Osteoblast (primary cell): ENCODE measurements around the gene MAN2A2. TPM values are rescaled to one million over a fixed set of nuclear protein-coding genes. Genes with fewer than 3 reads are reported as not detected.

ENCODE experiments used
- DNase-seq: peaks from one replicate; pipeline ENCODE4 v3.0.0; 2011; ENCODE audit warnings: low spot score, mixed read lengths; ENCODE audit not compliant: insufficient read length; ENCODE audit errors: missing footprints
- H2AFZ ChIP-seq: 2 replicates; pipeline ENCODE4 v1.6.0; 2011; ENCODE audit warnings: mild to moderate bottlenecking, low read length
- H3K27ac ChIP-seq: 2 replicates; pipeline ENCODE4 v1.5.1; 2011; ENCODE audit warnings: mild to moderate bottlenecking, low read depth, low read length, moderate library complexity
- H3K27me3 ChIP-seq: 2 replicates; pipeline ENCODE4 v1.6.0; 2012; ENCODE audit warnings: mild to moderate bottlenecking, control low read depth, inconsistent platforms, low read length, moderate library complexity; ENCODE audit not compliant: insufficient read depth
- H3K36me3 ChIP-seq: 2 replicates; pipeline ENCODE4 v1.5.1; 2011; ENCODE audit warnings: mild to moderate bottlenecking, low read length, control low read depth, moderate library complexity; ENCODE audit not compliant: insufficient read depth
- H3K4me1 ChIP-seq: 2 replicates; pipeline ENCODE4 v1.5.1; 2011; ENCODE audit warnings: mild to moderate bottlenecking, low read length, control low read depth, moderate library complexity; ENCODE audit not compliant: insufficient read depth
- H3K4me2 ChIP-seq: 2 replicates; pipeline ENCODE4 v1.6.0; 2011; ENCODE audit warnings: mild to moderate bottlenecking, low read length; ENCODE audit not compliant: insufficient read depth
- H3K4me3 ChIP-seq: fragments of 200-600 bp; sonication (generic); 3 replicates; pipeline ENCODE4 v1.5.1; 2012; ENCODE audit warnings: mild to moderate bottlenecking, low read length, inconsistent platforms; ENCODE audit not compliant: insufficient read depth
- H3K79me2 ChIP-seq: 2 replicates; pipeline ENCODE4 v1.6.0; 2012; ENCODE audit warnings: mild to moderate bottlenecking, low read length, control low read depth, inconsistent platforms; ENCODE audit not compliant: insufficient read depth
- H3K9me3 ChIP-seq: 2 replicates; pipeline ENCODE4 v1.5.1; 2011; ENCODE audit warnings: low read depth, low read length, control low read depth
- H4K20me1 ChIP-seq: 2 replicates; pipeline ENCODE4 v1.6.0; 2012; ENCODE audit warnings: mild to moderate bottlenecking, low read length, control low read depth; ENCODE audit not compliant: insufficient read depth
- CTCF ChIP-seq: IDR thresholded peaks from 2 replicates; pipeline ENCODE4 v1.5.1; 2011; ENCODE audit warnings: mild to moderate bottlenecking, low read depth, low read length, moderate library complexity; ENCODE audit errors: extremely low read depth
- total RNA-seq: library from RNA; depleted of rRNA; stranded (reverse); fragments of >200 nt; gene quantifications from 2 replicates; pipeline ENCODE4 v1.2.3, GENCODE V29; 2012

Gene MAN2A2
- total RNA-seq, 1 donor, result 15.2 TPM

GRCh38 chr15:90954712-90955623 lies 51.9 kb downstream of the MAN2A2 start, which contains the start of gene RCCD1:
Gene RCCD1, plus strand, starts transcription at chr15:90954884. Its CDS starts 1,851 bp downstream, at chr15:90956735.
- peaks cover 27% of the 10 kb centered on the region for H3K4me1 ChIP-seq

GRCh38 chr15:90955624-90956273 lies 52.6 kb downstream of the MAN2A2 start:
- Histone ChIP-seq H3K9me3 (no peaks in the 10 kb centered on the region), H3K36me3 (peaks cover 36% of the 10 kb centered on the region), H3K4me2 (peak overlapping the region; percentile 78), H3K4me3 (peak overlapping the region; percentile 80), H4K20me1 (no peaks in the 10 kb centered on the region), H3K79me2 (peaks cover 15% of the 10 kb centered on the region), H3K27ac (peak overlapping the region; percentile 68), H3K27me3 (no peaks in the 10 kb centered on the region), H2AFZ (no peak overlapping the region), H3K4me1 (peaks cover 27% of the 10 kb centered on the region)
- no peak for DNase-seq
- no peak for TF ChIP-seq CTCF

More at GRCh38 chr15:90954712-90955623, 51.9 kb downstream of the MAN2A2 start, which contains the start of gene RCCD1:
- Histone ChIP-seq H3K9me3 (no peaks in the 10 kb centered on the region), H4K20me1 (no peaks in the 10 kb centered on the region), H3K79me2 (peaks cover 15% of the 10 kb centered on the region), H3K27ac (peak within 1 kb of the TSS; percentile 68), H3K4me2 (peak within 1 kb of the TSS; percentile 78), H3K4me3 (peak within 1 kb of the TSS; percentile 78), H3K36me3 (peaks cover 40% of the 10 kb centered on the region), H2AFZ (peak within 1 kb of the TSS; percentile 91), H3K27me3 (no peaks in the 10 kb centered on the region)
- TF ChIP-seq CTCF, result no peak
- DNase-seq, result peak; percentile 100

- Histone ChIP-seq H3K27ac (peak overlapping the region; percentile 66), H3K79me2 (peaks cover 15% of the 10 kb centered on the region), H2AFZ (peak overlapping the region; percentile 77), H3K4me3 (peak overlapping the region; percentile 80), H3K4me2 (peak overlapping the region; percentile 78), H3K9me3 (no peaks in the 10 kb centered on the region), H3K4me1 (peaks cover 27% of the 10 kb centered on the region), H3K36me3 (peaks cover 36% of the 10 kb centered on the region), H4K20me1 (no peaks in the 10 kb centered on the region), H3K27me3 (no peaks in the 10 kb centered on the region)
- peak; percentile 82 for TF ChIP-seq CTCF
- peak; percentile 100 for DNase-seq
Observed at GRCh38 chr15:90956274-90957030, 53.4 kb downstream of the MAN2A2 start.
